SK-N-MC (cell line): Measurements from ENCODE around the gene LRRC71.

Source experiments
- DNase-seq: peaks from one replicate; pipeline ENCODE4 v3.0.0-alpha.2; 2011; ENCODE audit warnings: low read depth, low spot score
- H3K27ac ChIP-seq: fragments of 200-600 bp; sonication (generic); 2 replicates; pipeline ENCODE4 v1.5.1; 2016; ENCODE audit warnings: mixed run types
- H3K36me3 ChIP-seq: fragments of 200-600 bp; sonication (generic); 2 replicates; pipeline ENCODE4 v1.6.1; 2017; ENCODE audit warnings: antibody characterized with exemption, low read length, mixed read lengths; ENCODE audit not compliant: insufficient read depth
- H3K4me3 ChIP-seq: fragments of 200-600 bp; sonication (generic); 2 replicates; pipeline ENCODE4 v1.5.1; 2016
- H3K9ac ChIP-seq: fragments of 200-600 bp; sonication (generic); 2 replicates; pipeline ENCODE4 v1.8.0; 2017; ENCODE audit warnings: mixed run types, mixed read lengths; ENCODE audit not compliant: insufficient read length
- H3K9me3 ChIP-seq: fragments of 200-600 bp; sonication (generic); 2 replicates; pipeline ENCODE4 v1.6.1; 2017; ENCODE audit warnings: low read depth, mild to moderate bottlenecking, antibody characterized with exemption, low read length, moderate library complexity, mixed read lengths
- EZH2 ChIP-seq: fragments of 200-600 bp; sonication (generic); IDR thresholded peaks from one replicate; pipeline ENCODE4 v1.6.1; 2017; ENCODE audit warnings: antibody characterized with exemption
- FOXP2 ChIP-seq: optimal IDR thresholded peaks from 2 replicates; pipeline ENCODE3; 2011; ENCODE audit warnings: mild to moderate bottlenecking, moderate library complexity; ENCODE audit not compliant: insufficient read depth; ENCODE audit errors: extremely low read length, control extremely low read depth
- POLR2AphosphoS5 ChIP-seq: IDR thresholded peaks from 2 replicates; pipeline ENCODE4 v1.6.1; 2012; ENCODE audit warnings: mild to moderate bottlenecking, low read depth, low read length, borderline replicate concordance

LRRC71 gene

GRCh38 chr1:156947127-156947526, 26.7 kb downstream of the LRRC71 start:
- Histone ChIP-seq H3K4me3 (no peak overlapping the region), H3K9ac (no peak overlapping the region), H3K36me3 (peaks cover 9% of the 10 kb centered on the region; the same call in 1 of the 2 replicates), H3K27ac (no peak overlapping the region), H3K9me3 (no peaks in the 10 kb centered on the region)
- DNase-seq = no peak
- TF ChIP-seq EZH2 (no peak), POLR2AphosphoS5 (no peak), FOXP2 (no peak)

- H3K36me3 ChIP-seq = peaks cover 9% of the 10 kb centered on the region; the same call in 1 of the 2 replicates
- H3K9ac ChIP-seq = no peak overlapping the region
- H3K4me3 ChIP-seq = no peak overlapping the region
- DNase-seq = no peak
- no peaks in the 10 kb centered on the region for H3K9me3 ChIP-seq
- H3K27ac ChIP-seq = no peak overlapping the region
- TF ChIP-seq FOXP2 (no peak), POLR2AphosphoS5 (no peak), EZH2 (no peak)
These were observed 27.5 kb downstream of the LRRC71 start for GRCh38 chr1:156947818-156948525.

- Histone ChIP-seq H3K27ac (no peak overlapping the region), H3K9me3 (no peaks in the 10 kb centered on the region), H3K9ac (no peak overlapping the region), H3K36me3 (peaks cover 9% of the 10 kb centered on the region; the same call in 1 of the 2 replicates), H3K4me3 (no peak overlapping the region)
- no peak for TF ChIP-seq POLR2AphosphoS5
- TF ChIP-seq EZH2 = no peak
- no peak for TF ChIP-seq FOXP2
- DNase-seq = no peak
These were observed 28.3 kb downstream of the LRRC71 start for GRCh38 chr1:156948708-156949107.

- Histone ChIP-seq H3K4me3 (no peak overlapping the region), H3K9ac (no peak overlapping the region), H3K9me3 (no peaks in the 10 kb centered on the region), H3K36me3 (peaks cover 9% of the 10 kb centered on the region; the same call in 1 of the 2 replicates), H3K27ac (no peak overlapping the region)
- no peak for TF ChIP-seq POLR2AphosphoS5
- no peak for TF ChIP-seq EZH2
- TF ChIP-seq FOXP2 = no peak
- no peak for DNase-seq
These were observed 28.7 kb downstream of the LRRC71 start for GRCh38 chr1:156949127-156949526.

- Histone ChIP-seq H3K9ac (no peak overlapping the region), H3K27ac (no peak overlapping the region), H3K4me3 (no peak overlapping the region), H3K36me3 (peaks cover 17% of the 10 kb centered on the region; the same call in 1 of the 2 replicates), H3K9me3 (no peaks in the 10 kb centered on the region)
- no peak for DNase-seq
- TF ChIP-seq POLR2AphosphoS5 (no peak), EZH2 (no peak), FOXP2 (no peak)
These were observed 30.9 kb downstream of the LRRC71 start for GRCh38 chr1:156951371-156951770.

- Histone ChIP-seq H3K4me3 (no peak overlapping the region), H3K27ac (no peak overlapping the region), H3K36me3 (peaks cover 23% of the 10 kb centered on the region; the same call in 1 of the 2 replicates), H3K9ac (no peak overlapping the region), H3K9me3 (no peaks in the 10 kb centered on the region)
- TF ChIP-seq POLR2AphosphoS5 = no peak
- TF ChIP-seq EZH2 = no peak
- no peak for TF ChIP-seq FOXP2
- no peak for DNase-seq
These were observed 33.1 kb downstream of the LRRC71 start for GRCh38 chr1:156953571-156953970.

- Histone ChIP-seq H3K27ac (no peak overlapping the region), H3K36me3 (peaks cover 21% of the 10 kb centered on the region; the same call in 1 of the 2 replicates), H3K9me3 (no peaks in the 10 kb centered on the region), H3K4me3 (no peak overlapping the region), H3K9ac (no peak overlapping the region)
- DNase-seq = no peak
- no peak for TF ChIP-seq EZH2
- TF ChIP-seq POLR2AphosphoS5 = no peak
- no peak for TF ChIP-seq FOXP2
These were observed 35.9 kb downstream of the LRRC71 start for GRCh38 chr1:156956333-156956732.

- no peak overlapping the region for H3K9ac ChIP-seq
- H3K27ac ChIP-seq = no peak overlapping the region
- no peak for DNase-seq
- H3K9me3 ChIP-seq = no peaks in the 10 kb centered on the region
- H3K36me3 ChIP-seq = peaks cover 14% of the 10 kb centered on the region; the same call in 1 of the 2 replicates
- H3K4me3 ChIP-seq = no peak overlapping the region
- TF ChIP-seq EZH2 (no peak), FOXP2 (no peak), POLR2AphosphoS5 (no peak)
These were observed 37.2 kb downstream of the LRRC71 start for GRCh38 chr1:156957634-156958033.
